Measurements from ENCODE around the gene RGS7. TPM values are rescaled to one million over a fixed set of nuclear protein-coding genes. Genes with fewer than 3 reads are reported as not detected.
"Not testable (repeated sequence)": the region's sequence is repeated elsewhere in the genome, so short reads cannot be mapped to it uniquely, and the experiment has no call there.

Gene RGS7
- polyA plus RNA-seq, 1 donor = 2.1 TPM

DNA sequence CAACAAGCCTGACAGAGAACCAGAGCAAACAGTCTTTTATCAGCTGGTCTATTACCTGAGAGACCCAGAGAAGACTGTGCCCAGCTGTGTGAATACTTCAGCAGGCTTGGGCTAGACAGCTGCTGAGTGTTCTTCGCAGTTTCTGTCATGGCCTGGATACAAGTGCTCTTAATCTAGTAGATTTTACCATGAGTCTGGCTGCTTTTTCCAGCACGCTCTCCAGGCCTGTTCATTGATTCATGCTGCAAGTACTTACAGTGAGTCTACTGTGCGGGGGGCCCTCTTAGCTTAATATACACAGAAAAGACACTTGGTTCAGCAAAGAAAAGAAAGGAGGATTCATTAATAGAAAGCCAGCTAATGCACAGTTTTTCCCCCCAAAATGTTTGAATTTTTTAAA lies 48.5 kb downstream of the RGS7 start:
- Histone ChIP-seq H3K4me3 (ENCODE audit: low read length) (no peak overlapping the region), H3K36me3 (ENCODE audit: control insufficient read depth, insufficient read depth, low read length) (no peaks in the 10 kb centered on the region), H3K27me3 (ENCODE audit: control insufficient read depth, insufficient read depth, low read length) (no peaks in the 10 kb centered on the region), H3K4me1 (ENCODE audit: control insufficient read depth, insufficient read depth, low read length) (no peaks in the 10 kb centered on the region), H3K9me3 (ENCODE audit: control insufficient read depth, low read depth, low read length) (peaks cover 12% of the 10 kb centered on the region), H3K27ac (ENCODE audit: low read length) (no peak overlapping the region)
- no peak for DNase-seq
- no CpG with 5 or more reads among the region's 3 CpGs for WGBS (ENCODE audit: insufficient coverage, low lambda C conversion rate)

DNA sequence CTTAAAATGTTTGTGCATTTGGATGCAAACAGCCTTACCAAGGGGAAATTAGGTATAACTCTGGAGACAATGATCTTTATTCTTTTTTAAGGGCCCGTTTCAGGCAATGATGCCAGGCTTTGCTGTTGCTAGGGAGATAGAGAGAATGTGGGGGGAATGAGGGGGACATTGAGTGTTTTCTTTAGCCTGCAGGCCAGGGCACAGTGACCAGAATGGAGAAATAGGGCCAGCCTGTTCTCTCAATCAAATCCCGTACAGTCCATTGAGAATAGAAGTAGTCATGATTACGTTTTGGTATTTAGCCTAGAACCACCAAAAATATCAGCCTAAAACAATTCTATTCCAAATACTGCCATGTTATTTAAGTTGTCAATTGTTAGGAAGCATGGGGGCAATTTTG lies 49.0 kb downstream of the RGS7 start:
- Histone ChIP-seq H3K4me1 (ENCODE audit: control insufficient read depth, insufficient read depth, low read length) (no peaks in the 10 kb centered on the region), H3K4me3 (ENCODE audit: low read length) (no peak overlapping the region), H3K27ac (ENCODE audit: low read length) (no peak overlapping the region), H3K36me3 (ENCODE audit: control insufficient read depth, insufficient read depth, low read length) (no peaks in the 10 kb centered on the region), H3K9me3 (ENCODE audit: control insufficient read depth, low read depth, low read length) (peaks cover 12% of the 10 kb centered on the region), H3K27me3 (ENCODE audit: control insufficient read depth, insufficient read depth, low read length) (no peaks in the 10 kb centered on the region)
- WGBS (ENCODE audit: insufficient coverage, low lambda C conversion rate) = no CpG with 5 or more reads among the region's 3 CpGs
- DNase-seq = no peak

DNA sequence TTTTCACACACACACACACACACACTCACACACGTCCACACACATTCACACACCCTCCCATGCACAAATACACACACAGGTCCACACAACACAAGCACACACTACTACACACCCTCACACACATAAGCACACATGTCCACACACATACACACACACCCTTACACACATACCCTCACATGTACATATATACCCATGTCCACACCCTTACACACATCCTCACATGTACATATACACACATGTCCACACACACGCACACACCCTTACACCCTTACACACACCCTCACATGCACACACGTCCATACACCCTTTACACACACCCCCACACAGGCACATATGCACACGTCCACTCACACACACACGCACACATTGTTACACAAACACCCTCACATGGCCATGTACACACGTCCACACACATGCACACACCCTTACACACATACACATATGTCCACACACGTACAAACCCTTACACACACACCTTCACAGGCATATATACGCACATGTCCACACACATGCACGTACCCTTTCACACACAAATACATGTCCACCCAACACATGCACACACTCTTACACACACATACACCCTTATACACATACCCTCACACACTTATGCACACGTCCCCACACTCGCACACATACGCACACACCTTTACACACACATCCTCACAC lies 50.7 kb downstream of the RGS7 start:
- no peaks in the 10 kb centered on the region for H3K4me1 ChIP-seq (ENCODE audit: control insufficient read depth, insufficient read depth, low read length)
- H3K27me3 ChIP-seq (ENCODE audit: control insufficient read depth, insufficient read depth, low read length) = no peaks in the 10 kb centered on the region
- H3K27ac ChIP-seq (ENCODE audit: low read length) = no peak overlapping the region
- no peak overlapping the region for H3K4me3 ChIP-seq (ENCODE audit: low read length)
- no peak for DNase-seq
- WGBS (ENCODE audit: insufficient coverage, low lambda C conversion rate) = 93% methylated on average over 7 of the region's 12 CpGs
- no peaks in the 10 kb centered on the region for H3K36me3 ChIP-seq (ENCODE audit: control insufficient read depth, insufficient read depth, low read length)
- peaks cover 12% of the 10 kb centered on the region for H3K9me3 ChIP-seq (ENCODE audit: control insufficient read depth, low read depth, low read length)

DNA sequence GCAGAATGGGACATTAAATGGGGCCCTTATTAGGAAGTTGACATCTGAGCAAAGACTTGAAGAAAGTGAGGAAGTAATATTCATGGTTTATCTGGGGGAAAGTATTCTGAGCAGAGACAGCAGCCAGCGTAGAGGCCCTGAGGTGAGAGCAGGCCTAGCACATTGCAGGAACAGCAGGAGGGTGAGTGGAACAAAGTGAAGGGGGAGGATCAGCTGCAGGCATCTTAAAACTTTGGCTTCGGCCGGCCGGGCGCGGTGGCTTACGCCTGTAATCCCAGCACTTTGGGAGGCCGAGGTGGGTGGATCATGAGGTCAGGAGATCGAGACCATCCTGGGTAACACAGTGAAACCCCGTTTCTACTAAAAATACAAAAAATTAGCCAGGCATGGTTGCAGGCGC lies 55.0 kb downstream of the RGS7 start:
- DNase-seq; H3K27ac ChIP-seq (ENCODE audit: low read length); H3K4me3 ChIP-seq (ENCODE audit: low read length); H3K36me3 ChIP-seq (ENCODE audit: control insufficient read depth, insufficient read depth, low read length); H3K27me3 ChIP-seq (ENCODE audit: control insufficient read depth, insufficient read depth, low read length); H3K4me1 ChIP-seq (ENCODE audit: control insufficient read depth, insufficient read depth, low read length): not testable (repeated sequence)
- H3K9me3 ChIP-seq (ENCODE audit: control insufficient read depth, low read depth, low read length) = peaks cover 12% of the 10 kb centered on the region
- WGBS (ENCODE audit: insufficient coverage, low lambda C conversion rate) = no CpG with 5 or more reads among the region's 11 CpGs

DNA sequence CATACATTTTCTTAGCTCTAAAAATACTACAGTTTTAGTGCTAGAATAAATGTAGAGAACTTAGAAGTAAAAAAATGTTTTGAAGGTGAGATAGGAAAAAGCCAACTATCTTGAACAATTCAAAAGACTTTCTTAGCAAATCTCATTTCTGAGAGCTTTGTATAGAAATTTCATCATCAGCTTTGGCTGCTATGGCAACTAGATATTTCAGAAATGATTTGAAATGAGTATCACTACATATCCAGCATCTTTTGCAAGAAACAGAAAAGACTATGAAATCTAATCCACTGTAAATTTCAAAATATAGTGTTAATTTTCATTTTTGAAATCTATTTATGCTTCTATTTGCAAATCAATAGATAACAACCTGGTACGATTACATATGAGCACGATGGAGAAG lies 57.7 kb downstream of the RGS7 start:
- H3K9me3 ChIP-seq (ENCODE audit: control insufficient read depth, low read depth, low read length) = peaks cover 1% of the 10 kb centered on the region

DNA sequence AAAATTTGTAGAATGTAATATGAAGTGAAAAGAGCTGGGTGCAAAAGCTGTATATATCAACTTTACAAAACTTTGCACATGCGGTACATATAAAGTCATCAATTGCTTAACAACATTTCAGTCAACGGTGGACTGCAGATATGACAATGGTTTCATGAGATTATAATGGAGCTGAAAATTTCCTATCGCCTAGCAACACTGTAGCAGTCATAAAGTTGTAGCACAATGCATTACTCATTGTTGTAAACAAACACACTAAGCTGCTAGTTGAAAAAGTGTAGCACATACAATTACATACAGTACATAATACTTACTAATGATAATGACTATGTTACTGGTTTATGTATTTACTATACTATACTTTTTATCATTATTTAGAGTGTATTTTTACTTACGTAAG lies 64.0 kb downstream of the RGS7 start:
- no peak overlapping the region for H3K27ac ChIP-seq (ENCODE audit: low read length)
- H3K9me3 ChIP-seq (ENCODE audit: control insufficient read depth, low read depth, low read length) = no peaks in the 10 kb centered on the region
- H3K27me3 ChIP-seq (ENCODE audit: control insufficient read depth, insufficient read depth, low read length) = no peaks in the 10 kb centered on the region
- H3K36me3 ChIP-seq (ENCODE audit: control insufficient read depth, insufficient read depth, low read length) = no peaks in the 10 kb centered on the region
- no peak overlapping the region for H3K4me3 ChIP-seq (ENCODE audit: low read length)
- H3K4me1 ChIP-seq (ENCODE audit: control insufficient read depth, insufficient read depth, low read length) = no peaks in the 10 kb centered on the region
- 88% methylated on average over 1 of the region's 4 CpGs for WGBS (ENCODE audit: insufficient coverage, low lambda C conversion rate)
- DNase-seq = no peak

More for the DNA sequence above, 57.7 kb downstream of the RGS7 start:
- 100% methylated on average over 2 of the region's 2 CpGs for WGBS (ENCODE audit: insufficient coverage, low lambda C conversion rate)
- Histone ChIP-seq H3K4me3 (ENCODE audit: low read length) (no peak overlapping the region), H3K4me1 (ENCODE audit: control insufficient read depth, insufficient read depth, low read length) (no peaks in the 10 kb centered on the region), H3K27ac (ENCODE audit: low read length) (no peak overlapping the region), H3K36me3 (ENCODE audit: control insufficient read depth, insufficient read depth, low read length) (no peaks in the 10 kb centered on the region), H3K27me3 (ENCODE audit: control insufficient read depth, insufficient read depth, low read length) (no peaks in the 10 kb centered on the region)
- no peak for DNase-seq

DNA sequence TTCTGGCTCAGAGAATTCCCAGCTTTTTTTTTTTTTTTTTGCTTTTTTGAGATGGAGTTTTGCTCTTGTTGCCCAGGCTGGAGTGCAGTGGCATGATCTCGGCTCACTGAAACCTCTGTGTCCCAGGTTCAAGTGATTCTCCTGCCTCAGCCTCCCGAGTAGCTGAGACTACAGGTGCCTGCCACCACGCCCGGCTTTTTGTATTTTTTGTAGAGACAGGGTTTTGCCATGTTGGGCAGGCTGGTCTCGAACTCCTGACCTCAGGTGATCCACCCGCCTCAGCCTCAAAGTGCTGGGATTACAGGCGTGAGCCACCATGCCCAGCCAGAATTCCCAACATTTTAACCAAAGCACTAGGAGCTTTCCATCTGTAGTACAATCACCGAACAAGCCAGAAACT lies 65.5 kb downstream of the RGS7 start:
- H3K27me3 ChIP-seq (ENCODE audit: control insufficient read depth, insufficient read depth, low read length); DNase-seq; H3K4me1 ChIP-seq (ENCODE audit: control insufficient read depth, insufficient read depth, low read length); H3K4me3 ChIP-seq (ENCODE audit: low read length); H3K27ac ChIP-seq (ENCODE audit: low read length); H3K36me3 ChIP-seq (ENCODE audit: control insufficient read depth, insufficient read depth, low read length); H3K9me3 ChIP-seq (ENCODE audit: control insufficient read depth, low read depth, low read length): not testable (repeated sequence)
- WGBS (ENCODE audit: insufficient coverage, low lambda C conversion rate) = no CpG with 5 or more reads among the region's 8 CpGs

DNA sequence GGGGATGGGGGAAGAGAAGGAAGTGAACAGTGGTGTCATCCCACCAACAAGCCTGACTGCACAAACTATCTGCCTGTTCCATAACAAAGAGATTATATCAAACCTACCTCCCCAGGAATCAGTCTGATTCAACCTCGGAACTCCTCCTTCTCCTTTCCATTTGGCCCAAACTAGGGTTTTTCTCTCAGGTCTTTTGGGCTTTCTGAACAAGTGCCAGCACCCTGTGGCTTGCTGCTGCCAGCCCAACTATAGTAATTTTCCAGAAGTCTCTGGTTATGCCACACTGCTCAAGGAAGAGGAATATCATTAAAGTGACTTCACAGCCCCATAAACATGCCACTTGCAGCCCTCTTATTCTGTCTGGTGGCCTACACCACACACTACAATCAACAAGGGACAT lies 70.5 kb downstream of the RGS7 start:
- no peak overlapping the region for H3K27ac ChIP-seq (ENCODE audit: low read length)
- H3K36me3 ChIP-seq (ENCODE audit: control insufficient read depth, insufficient read depth, low read length) = no peaks in the 10 kb centered on the region
- WGBS (ENCODE audit: insufficient coverage, low lambda C conversion rate) = no CpG with 5 or more reads among the region's 1 CpG
- H3K9me3 ChIP-seq (ENCODE audit: control insufficient read depth, low read depth, low read length) = peaks cover 5% of the 10 kb centered on the region
- no peaks in the 10 kb centered on the region for H3K4me1 ChIP-seq (ENCODE audit: control insufficient read depth, insufficient read depth, low read length)
- no peaks in the 10 kb centered on the region for H3K27me3 ChIP-seq (ENCODE audit: control insufficient read depth, insufficient read depth, low read length)
- DNase-seq = no peak
- H3K4me3 ChIP-seq (ENCODE audit: low read length) = no peak overlapping the region

DNA sequence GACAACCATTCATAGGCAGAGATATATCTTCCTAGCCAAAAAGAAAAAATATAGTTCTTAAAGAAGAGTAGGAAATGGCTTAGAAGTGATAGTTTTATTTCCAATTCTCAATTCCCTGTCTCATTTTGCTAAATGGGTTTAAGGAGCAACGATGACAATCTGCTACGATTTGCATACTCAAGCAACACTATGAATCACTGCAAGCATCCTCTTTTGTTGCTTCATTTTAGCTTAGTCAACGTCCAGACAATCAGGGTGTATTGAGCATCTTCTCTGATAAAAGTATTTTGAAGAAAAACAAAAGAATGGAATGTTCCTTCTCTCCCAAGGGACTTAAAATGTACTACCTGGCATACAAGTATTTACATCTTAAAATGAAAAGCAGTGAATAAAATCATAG lies 80.6 kb downstream of the RGS7 start:
- peaks cover 7% of the 10 kb centered on the region for H3K9me3 ChIP-seq (ENCODE audit: control insufficient read depth, low read depth, low read length)
- no peaks in the 10 kb centered on the region for H3K36me3 ChIP-seq (ENCODE audit: control insufficient read depth, insufficient read depth, low read length)
- WGBS (ENCODE audit: insufficient coverage, low lambda C conversion rate) = no CpG with 5 or more reads among the region's 3 CpGs
- no peaks in the 10 kb centered on the region for H3K4me1 ChIP-seq (ENCODE audit: control insufficient read depth, insufficient read depth, low read length)
- DNase-seq = no peak
- H3K27ac ChIP-seq (ENCODE audit: low read length) = no peak overlapping the region
- no peaks in the 10 kb centered on the region for H3K27me3 ChIP-seq (ENCODE audit: control insufficient read depth, insufficient read depth, low read length)
- no peak overlapping the region for H3K4me3 ChIP-seq (ENCODE audit: low read length)

DNA sequence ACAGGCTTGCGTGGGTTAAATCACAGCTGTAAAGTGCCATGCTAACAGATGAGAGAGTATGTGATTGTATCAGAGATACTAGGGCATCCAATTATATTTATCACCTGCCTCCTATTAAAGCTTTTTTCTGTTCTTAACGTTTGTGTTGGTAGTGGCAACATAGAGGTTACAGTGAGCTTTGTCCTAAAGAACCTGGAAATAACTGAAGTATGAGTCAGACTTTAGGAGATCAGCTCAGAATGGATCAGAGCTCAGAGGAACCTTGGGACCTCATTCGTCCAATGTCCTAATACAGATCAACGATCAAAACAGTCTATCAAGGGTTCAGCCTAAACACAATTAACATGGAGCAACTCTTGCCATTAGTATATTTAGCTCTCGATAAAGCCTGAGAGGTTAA lies 81.0 kb downstream of the RGS7 start:
- H3K4me1 ChIP-seq (ENCODE audit: control insufficient read depth, insufficient read depth, low read length) = no peaks in the 10 kb centered on the region
- no peaks in the 10 kb centered on the region for H3K27me3 ChIP-seq (ENCODE audit: control insufficient read depth, insufficient read depth, low read length)
- DNase-seq = no peak
- 100% methylated on average over 1 of the region's 5 CpGs for WGBS (ENCODE audit: insufficient coverage, low lambda C conversion rate)
- H3K4me3 ChIP-seq (ENCODE audit: low read length) = no peak overlapping the region
- H3K36me3 ChIP-seq (ENCODE audit: control insufficient read depth, insufficient read depth, low read length) = no peaks in the 10 kb centered on the region
- no peak overlapping the region for H3K27ac ChIP-seq (ENCODE audit: low read length)
- peaks cover 7% of the 10 kb centered on the region for H3K9me3 ChIP-seq (ENCODE audit: control insufficient read depth, low read depth, low read length)

DNA sequence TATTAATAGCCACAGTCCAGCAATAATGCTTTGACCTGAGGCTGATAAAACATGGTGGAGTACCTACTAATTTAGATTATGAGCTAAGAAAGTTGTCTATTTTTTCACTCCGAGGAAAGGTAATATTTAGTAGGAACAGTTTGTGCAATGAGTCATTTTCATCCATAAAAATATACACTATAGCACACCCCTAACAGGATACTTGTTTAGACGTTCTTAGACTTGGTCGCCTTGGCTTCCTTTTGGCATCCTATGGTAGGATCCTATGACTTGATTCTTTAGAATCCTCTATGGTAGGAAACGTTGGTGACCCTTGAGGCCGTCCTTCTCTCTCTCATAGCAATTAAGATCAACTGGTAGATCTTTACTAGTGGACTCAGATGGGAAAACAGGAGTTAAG lies 81.8 kb downstream of the RGS7 start:
- no peak overlapping the region for H3K27ac ChIP-seq (ENCODE audit: low read length)
- H3K27me3 ChIP-seq (ENCODE audit: control insufficient read depth, insufficient read depth, low read length) = no peaks in the 10 kb centered on the region
- H3K9me3 ChIP-seq (ENCODE audit: control insufficient read depth, low read depth, low read length) = peaks cover 7% of the 10 kb centered on the region
- DNase-seq = no peak
- 80% methylated on average over 1 of the region's 5 CpGs for WGBS (ENCODE audit: insufficient coverage, low lambda C conversion rate)
- no peaks in the 10 kb centered on the region for H3K36me3 ChIP-seq (ENCODE audit: control insufficient read depth, insufficient read depth, low read length)
- H3K4me1 ChIP-seq (ENCODE audit: control insufficient read depth, insufficient read depth, low read length) = no peaks in the 10 kb centered on the region
- H3K4me3 ChIP-seq (ENCODE audit: low read length) = no peak overlapping the region

Measured in large intestine (tissue), 3 donors.